Breast epithelium (tissue), 4 donors: Measurements from ENCODE around the gene SOS1. TPM values are rescaled to one million over a fixed set of nuclear protein-coding genes. Genes with fewer than 3 reads are reported as not detected.

Source experiments
- DNase-seq, 2 donors: peaks; one replicate each; pipeline ENCODE4 v3.0.0-alpha.2; 2019; ENCODE audit warnings: low spot score in 2 of 2
- H3K27ac ChIP-seq, 2 donors: fragments of 200-600 bp; sonication (generic) in 1 of 2; one replicate each; pipeline ENCODE4 v1.5.1; 2016 to 2019; ENCODE audit warnings: mild to moderate bottlenecking in 1 of 2
- H3K27me3 ChIP-seq, 2 donors: fragments of 200-600 bp; sonication (generic) in 1 of 2; one replicate each; pipeline versions ENCODE4 v1.5.1 to v1.6.0; 2017 to 2019; ENCODE audit warnings: control low read depth in 1 of 2, mild to moderate bottlenecking in 1 of 2
- H3K36me3 ChIP-seq: fragments of 200-600 bp; one replicate; pipeline ENCODE4 v1.5.1; 2019
- H3K4me1 ChIP-seq, 2 donors: fragments of 200-600 bp; sonication (generic); one replicate each; pipeline ENCODE4 v1.5.1; 2016 to 2019; ENCODE audit warnings: control low read depth in 1 of 2
- H3K4me3 ChIP-seq, 3 donors: fragments of 200-600 bp; sonication (generic); 1 replicate in 2 of 3; 2 replicates in 1 of 3; pipeline ENCODE4 v1.5.1; 2016 to 2019; ENCODE audit warnings: mild to moderate bottlenecking in 3 of 3, moderate library complexity in 2 of 3
- H3K9me3 ChIP-seq, 2 donors: fragments of 200-600 bp; sonication (generic) in 1 of 2; one replicate each; pipeline ENCODE4 v1.5.1; 2016 to 2019; ENCODE audit warnings: control low read depth in 1 of 2
- CTCF ChIP-seq, 3 donors: fragments of 450-650 bp; IDR thresholded peaks; one replicate each; pipeline ENCODE4 v1.5.1; 2016 to 2017; ENCODE audit warnings: antibody characterized with exemption in 3 of 3, mild to moderate bottlenecking in 3 of 3, moderate library complexity in 3 of 3
- POLR2A ChIP-seq: fragments of 450-650 bp; IDR thresholded peaks from one replicate; pipeline ENCODE4 v1.6.1; 2016; ENCODE audit warnings: antibody characterized with exemption, mild to moderate bottlenecking, moderate library complexity
- POLR2AphosphoS5 ChIP-seq, 3 donors: sonication (generic); formaldehyde crosslinking; IDR thresholded peaks; one replicate each; pipeline ENCODE4 v1.6.1; 2017; ENCODE audit warnings: antibody characterized with exemption in 3 of 3
- intact Hi-C: fragments of 100-400 bp; cut with DNase I; formaldehyde crosslinking; loops from one replicate; pipeline ENCODE4 v1.15.1; 2023; ENCODE audit warnings: low total_unique reads
- total RNA-seq, 3 donors: library from RNA; depleted of rRNA; stranded (reverse); fragments of >200 nt; gene quantifications; one replicate each; pipeline ENCODE4 v1.1.0, GENCODE V29; 2016

Gene SOS1
- total RNA-seq, 3 donors from 2014 or later: 33.4 to 49.0 (median 37.0) TPM

DNA sequence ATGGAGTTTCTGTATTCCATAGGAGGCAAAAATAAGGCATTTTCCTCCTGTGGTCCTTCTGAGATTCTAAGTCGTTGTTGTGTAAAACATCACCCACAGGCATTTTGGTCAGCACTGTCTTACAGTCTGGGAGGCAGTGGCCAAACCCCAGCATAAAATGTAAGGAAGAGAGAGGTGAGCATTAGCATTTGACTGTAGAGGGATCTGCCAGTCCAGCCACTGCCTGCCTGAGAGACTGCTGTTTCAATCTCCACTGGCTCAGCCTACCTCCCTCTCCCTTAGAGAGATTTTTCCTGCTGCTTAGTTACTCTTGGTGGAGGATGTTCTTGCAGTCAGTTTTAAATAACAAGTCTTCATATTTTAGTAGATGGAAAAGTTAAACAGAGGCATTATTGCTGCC, 154.2 kb downstream of the SOS1 start:
- no peaks in the 10 kb centered on the region for H3K36me3 ChIP-seq
- no peak for DNase-seq
- H3K27me3 ChIP-seq: no peaks in the 10 kb centered on the region
- H3K4me3 ChIP-seq: no peak overlapping the region
- no peaks in the 10 kb centered on the region for H3K9me3 ChIP-seq
- no peak overlapping the region for H3K27ac ChIP-seq
- intact Hi-C loops: no loop called here
- H3K4me1 ChIP-seq: no peaks in the 10 kb centered on the region
- no peak for TF ChIP-seq CTCF (IDR thresholded peaks at IDR 0.05)
- TF ChIP-seq POLR2AphosphoS5 (IDR thresholded peaks at IDR 0.05): no peak
- TF ChIP-seq POLR2A: no peak

- DNase-seq: no peak
- Histone ChIP-seq H3K36me3 (no peaks in the 10 kb centered on the region), H3K27ac (no peak overlapping the region), H3K4me1 (no peaks in the 10 kb centered on the region), H3K27me3 (no peaks in the 10 kb centered on the region), H3K9me3 (no peaks in the 10 kb centered on the region), H3K4me3 (no peak overlapping the region)
- intact Hi-C loops: no loop called here
- TF ChIP-seq CTCF (IDR thresholded peaks at IDR 0.05): no peak
- TF ChIP-seq POLR2AphosphoS5 (IDR thresholded peaks at IDR 0.05): no peak
- TF ChIP-seq POLR2A: no peak
Measured at GRCh38 chr2:38966006-38966405, 154.8 kb downstream of the SOS1 start.

DNA sequence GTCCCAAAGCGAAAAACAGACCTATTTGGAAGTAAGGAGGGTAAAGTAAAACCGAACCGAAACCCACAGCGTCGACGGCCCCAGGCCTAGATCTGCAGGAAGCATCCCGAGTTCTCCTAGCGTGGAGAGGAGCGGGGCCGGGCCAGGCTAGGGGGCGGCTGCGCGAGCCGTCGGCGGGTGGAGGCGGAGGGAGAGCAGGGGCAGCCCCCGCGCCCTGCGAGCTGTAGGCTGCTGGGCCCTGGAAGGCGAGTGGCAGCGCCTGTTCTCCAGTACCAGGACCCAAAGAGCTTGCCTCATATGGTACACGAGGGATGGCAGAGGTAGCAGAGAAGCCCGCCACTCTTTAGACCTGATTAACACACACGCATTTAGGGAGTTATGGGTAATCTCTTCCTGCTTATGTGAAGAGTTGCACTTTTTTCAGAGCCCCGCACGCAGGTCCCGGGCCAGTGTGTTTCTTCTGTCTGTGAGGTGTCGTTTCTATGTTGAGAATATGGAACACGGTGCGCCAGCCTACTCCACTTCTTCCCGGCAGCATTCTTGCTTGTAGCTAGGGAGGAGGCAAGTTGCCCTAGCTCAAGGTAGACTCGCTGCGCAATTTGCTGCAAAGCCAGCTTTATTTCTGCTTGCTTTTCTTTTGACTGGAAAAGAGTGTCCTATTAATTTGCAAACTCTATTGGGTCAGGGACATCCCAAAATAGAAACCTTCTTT, 160.1 kb downstream of the SOS1 start:
- DNase-seq: no peak
- no peak for TF ChIP-seq POLR2AphosphoS5 (IDR thresholded peaks at IDR 0.05)
- no peak for TF ChIP-seq POLR2A
- TF ChIP-seq CTCF (IDR thresholded peaks at IDR 0.05): no peak
- Histone ChIP-seq H3K27ac (no peak overlapping the region), H3K9me3 (no peaks in the 10 kb centered on the region), H3K4me1 (no peaks in the 10 kb centered on the region), H3K27me3 (no peaks in the 10 kb centered on the region), H3K36me3 (no peaks in the 10 kb centered on the region), H3K4me3 (peak overlapping the region; percentile 35 to 74 (median 53))
- intact Hi-C loops: no loop called here

DNA sequence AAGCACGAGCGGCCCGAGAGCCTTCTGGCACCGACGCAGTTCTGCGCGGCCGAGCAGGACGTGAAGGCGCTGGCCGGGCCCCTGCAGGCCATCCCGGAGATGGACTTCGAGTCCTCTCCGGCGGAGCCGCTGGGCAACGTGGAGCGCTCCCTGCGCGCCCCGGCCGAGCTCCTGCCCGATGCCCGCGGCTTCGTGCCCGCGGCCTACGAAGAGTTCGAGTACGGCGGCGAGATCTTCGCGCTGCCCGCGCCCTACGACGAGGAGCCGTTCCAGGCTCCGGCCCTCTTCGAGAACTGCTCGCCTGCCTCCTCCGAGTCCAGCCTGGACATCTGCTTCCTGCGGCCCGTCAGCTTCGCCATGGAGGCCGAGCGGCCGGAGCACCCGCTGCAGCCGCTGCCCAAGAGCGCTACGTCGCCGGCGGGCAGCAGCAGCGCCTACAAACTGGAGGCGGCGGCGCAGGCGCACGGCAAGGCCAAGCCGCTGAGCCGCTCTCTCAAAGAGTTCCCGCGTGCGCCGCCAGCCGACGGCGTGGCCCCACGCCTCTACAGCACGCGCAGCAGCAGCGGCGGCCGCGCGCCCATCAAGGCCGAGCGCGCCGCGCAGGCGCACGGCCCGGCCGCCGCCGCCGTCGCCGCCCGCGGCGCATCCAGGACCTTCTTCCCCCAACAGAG, 160.8 kb downstream of the SOS1 start:
- Histone ChIP-seq H3K4me1 (no peaks in the 10 kb centered on the region), H3K4me3 (peak overlapping the region; percentile 35 to 74 (median 53)), H3K27ac (no peak overlapping the region), H3K9me3 (no peaks in the 10 kb centered on the region), H3K27me3 (no peaks in the 10 kb centered on the region), H3K36me3 (no peaks in the 10 kb centered on the region)
- DNase-seq: peak in 1 of 2 donors; percentile 27
- TF ChIP-seq CTCF (IDR thresholded peaks at IDR 0.05) (peak in 1 of 3 donors; percentile 13), POLR2A (no peak), POLR2AphosphoS5 (IDR thresholded peaks at IDR 0.05) (no peak)
- intact Hi-C loops: no loop called here

- no peak for TF ChIP-seq CTCF (IDR thresholded peaks at IDR 0.05)
- no peak for TF ChIP-seq POLR2A
- TF ChIP-seq POLR2AphosphoS5 (IDR thresholded peaks at IDR 0.05): no peak
- H3K36me3 ChIP-seq: no peaks in the 10 kb centered on the region
- DNase-seq: no peak
- intact Hi-C loops: no loop called here
- no peak overlapping the region for H3K27ac ChIP-seq
- no peaks in the 10 kb centered on the region for H3K4me1 ChIP-seq
- no peaks in the 10 kb centered on the region for H3K27me3 ChIP-seq
- H3K4me3 ChIP-seq: peak overlapping the region in 2 of 3 donors; percentile 53 to 74
- H3K9me3 ChIP-seq: no peaks in the 10 kb centered on the region
Measured at GRCh38 chr2:38959466-38959865, 161.4 kb downstream of the SOS1 start.
